NB4 (cell line): Measurements from ENCODE around the gene PTPRD.

Experiments used
- DNase-seq: peaks from one replicate; pipeline ENCODE4 v3.0.0; 2010; ENCODE audit warnings: low read depth
- H3K4me3 ChIP-seq: one replicate; pipeline ENCODE4 v1.5.1; 2011; ENCODE audit warnings: mild to moderate bottlenecking, low read depth, low read length, moderate library complexity
- CTCF ChIP-seq: IDR thresholded peaks from one replicate; pipeline ENCODE4 v1.5.1; 2012; ENCODE audit warnings: low read depth, low read length
- MYC ChIP-seq: IDR thresholded peaks from 2 replicates; pipeline ENCODE4 v1.6.1; 2011; ENCODE audit warnings: low read depth, low read length
- POLR2A ChIP-seq: IDR thresholded peaks from 2 replicates; pipeline ENCODE4 v1.6.1; 2011; ENCODE audit warnings: mild to moderate bottlenecking; ENCODE audit not compliant: insufficient read length; ENCODE audit errors: extremely low read depth
- TF ChIP-seq, protein P1 (sequence below): IDR thresholded peaks from 2 replicates; pipeline ENCODE4 v1.6.1; 2011; ENCODE audit warnings: low read depth, low read length

The PTPRD gene

GRCh38 chr9:8351436-8351835, 2261.4 kb downstream of the PTPRD start:
- H3K4me3 ChIP-seq = no peak overlapping the region
- no peak for DNase-seq
- TF ChIP-seq MYC (no peak), CTCF (no peak), POLR2A (no peak)
- TF ChIP-seq, protein P1, sequence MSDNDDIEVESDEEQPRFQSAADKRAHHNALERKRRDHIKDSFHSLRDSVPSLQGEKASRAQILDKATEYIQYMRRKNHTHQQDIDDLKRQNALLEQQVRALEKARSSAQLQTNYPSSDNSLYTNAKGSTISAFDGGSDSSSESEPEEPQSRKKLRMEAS = no peak

DNA sequence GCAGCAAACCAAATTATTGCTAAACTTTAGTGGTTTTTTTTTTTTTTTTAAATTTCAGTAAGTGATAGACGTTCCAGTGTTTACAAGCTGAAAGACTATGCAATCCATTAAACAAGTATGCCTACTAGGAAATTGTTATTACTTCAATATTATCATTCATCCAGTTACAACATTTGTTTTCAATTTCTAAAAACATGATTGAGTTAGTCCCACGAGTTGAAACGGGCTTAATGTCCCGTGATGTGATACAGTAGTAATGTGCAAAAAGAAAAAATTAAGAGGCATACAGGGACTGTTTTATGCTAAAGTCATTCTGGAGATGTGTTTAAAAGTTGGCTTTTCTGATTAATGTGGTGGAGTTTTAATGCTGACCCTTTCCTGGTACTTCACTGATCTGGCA, 2262.9 kb downstream of the PTPRD start:
- no peak for DNase-seq
- no peak overlapping the region for H3K4me3 ChIP-seq
- no peak for TF ChIP-seq MYC
- TF ChIP-seq CTCF = no peak
- no peak for TF ChIP-seq POLR2A
- TF ChIP-seq, protein P1 = no peak

- no peak for TF ChIP-seq MYC
- TF ChIP-seq CTCF = no peak
- TF ChIP-seq, protein P1 = no peak
- TF ChIP-seq POLR2A = no peak
- no peak overlapping the region for H3K4me3 ChIP-seq
- no peak for DNase-seq
Observed at GRCh38 chr9:8349376-8349775, 2263.4 kb downstream of the PTPRD start.

DNA sequence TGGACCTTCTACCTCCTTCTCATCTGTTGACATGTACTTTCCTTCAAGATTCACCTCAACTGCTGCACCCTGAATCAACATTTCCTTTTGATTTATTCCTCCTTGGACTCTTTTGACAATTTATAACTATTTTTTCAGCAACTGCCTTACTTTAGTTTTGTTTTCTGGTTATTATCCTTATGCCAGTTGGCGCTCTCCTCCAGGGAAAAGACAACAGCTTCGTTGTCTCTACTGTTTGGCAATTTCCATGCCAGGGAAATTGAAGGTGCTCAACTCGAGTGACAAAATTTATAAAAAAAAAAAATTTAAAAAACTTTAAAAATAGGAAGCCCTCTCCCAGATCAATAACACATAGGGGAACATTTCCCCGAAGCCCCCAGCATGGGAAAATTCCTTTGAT, 2264.0 kb downstream of the PTPRD start:
- TF ChIP-seq, protein P1 = no peak
- TF ChIP-seq MYC (no peak), CTCF (no peak), POLR2A (no peak)
- no peak overlapping the region for H3K4me3 ChIP-seq
- DNase-seq = no peak

- no peak overlapping the region for H3K4me3 ChIP-seq
- TF ChIP-seq POLR2A (no peak), MYC (no peak), CTCF (no peak)
- TF ChIP-seq, protein P1 = no peak
- no peak for DNase-seq
Observed at GRCh38 chr9:8346296-8346695, 2266.5 kb downstream of the PTPRD start.

DNA sequence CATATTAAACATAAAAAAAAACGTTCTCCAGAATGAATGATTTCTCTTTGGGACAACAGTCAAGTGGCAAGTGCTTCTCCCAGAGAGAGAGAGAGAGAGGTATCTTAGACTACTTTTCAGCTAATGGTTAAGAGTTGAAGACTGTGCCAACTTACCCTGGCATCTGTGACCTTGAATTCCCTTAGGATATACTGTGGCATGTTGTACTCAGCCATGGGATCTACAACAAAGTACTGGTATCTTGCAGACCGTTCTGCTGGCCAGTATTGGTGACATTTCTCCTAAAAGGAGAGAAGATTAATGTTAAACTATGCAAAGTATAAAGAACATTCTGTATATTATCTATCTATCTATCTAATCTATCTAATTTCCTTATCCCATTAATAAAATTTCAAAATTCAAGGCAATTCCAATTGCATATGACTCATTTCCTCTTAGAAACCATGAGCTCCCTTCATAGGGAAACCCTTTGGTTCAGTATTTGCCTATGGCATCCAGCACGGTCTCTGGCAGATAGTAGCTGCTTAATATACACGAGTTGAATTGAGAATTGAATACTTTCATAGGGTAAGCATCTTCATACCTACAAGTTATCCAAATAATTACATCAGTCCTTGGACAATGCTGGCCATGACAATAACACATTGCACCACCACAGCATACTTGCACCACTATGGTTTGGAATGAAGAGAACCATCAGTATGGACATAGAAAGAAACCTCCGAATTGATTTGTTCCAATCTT, 2273.9 kb downstream of the PTPRD start:
- TF ChIP-seq, protein P1 = no peak
- TF ChIP-seq MYC (no peak), CTCF (no peak)
- no peak for DNase-seq
- no peak overlapping the region for H3K4me3 ChIP-seq
